GM04504 (cell line): ENCODE results near the gene ERCC6L.

ENCODE experiments used
- DNase-seq: peaks from one replicate; pipeline ENCODE4 v3.0.0-alpha.2; 2012; ENCODE audit warnings: low read depth

ERCC6L gene

GRCh38 chrX:72238721-72239475 is at the start of gene ERCC6L:
ERCC6L (minus strand) TSS chrX:72239027; CDS start chrX:72238911, 116 bp downstream.
- peak; percentile 60 for DNase-seq

DNA sequence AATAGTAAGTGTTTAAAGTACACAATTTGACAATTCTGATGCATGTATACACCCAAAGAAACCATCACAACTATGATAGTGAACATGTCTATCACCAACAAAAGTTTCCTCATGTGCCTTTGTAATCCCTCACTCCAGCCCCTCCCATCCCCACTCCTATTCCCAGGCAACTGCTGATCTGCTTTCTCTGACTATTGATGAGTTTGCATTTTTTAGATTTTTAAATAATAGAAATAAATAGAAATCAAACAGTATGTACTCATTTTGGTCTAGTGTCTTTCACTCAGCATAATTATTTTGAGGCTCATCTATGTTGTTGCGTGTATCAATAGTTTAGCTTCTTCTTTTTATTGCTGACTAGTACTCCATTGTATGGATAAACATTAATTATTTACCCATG is 43.5 kb upstream of the ERCC6L start:
- no peak for DNase-seq

GRCh38 chrX:72280321-72280845 is 41.6 kb upstream of the ERCC6L start:
- DNase-seq: no peak

DNA sequence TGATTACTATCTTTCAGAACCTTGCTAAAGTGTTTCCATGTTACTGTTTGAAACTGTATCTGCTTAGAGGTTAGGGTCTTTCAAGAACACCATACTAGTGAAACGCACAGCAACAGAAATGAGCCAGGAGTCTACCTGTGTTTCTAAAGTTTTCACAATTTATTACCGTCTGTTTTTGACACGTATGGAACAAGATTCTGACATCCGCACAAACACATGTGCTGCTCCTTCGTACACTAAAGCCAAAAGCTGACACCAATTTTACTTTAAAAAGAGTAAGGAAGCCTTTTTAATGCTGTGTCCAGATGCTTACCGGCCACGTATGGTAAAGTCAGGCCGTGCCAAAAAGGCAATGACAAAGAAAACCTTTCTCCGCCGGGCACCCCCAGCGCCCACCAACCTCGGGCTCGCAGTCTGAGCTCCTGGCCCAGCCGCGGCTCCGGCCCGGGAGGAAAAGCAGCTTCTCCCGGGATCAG is 37.7 kb upstream of the ERCC6L start:
- DNase-seq: no peak

- no peak for DNase-seq
Measured at GRCh38 chrX:72274526-72274925, 35.7 kb upstream of the ERCC6L start.

- DNase-seq: no peak
Measured at GRCh38 chrX:72273718-72274117, 34.9 kb upstream of the ERCC6L start.

- no peak for DNase-seq
Measured at GRCh38 chrX:72272868-72273267, 34.0 kb upstream of the ERCC6L start.

- no peak for DNase-seq
Measured at GRCh38 chrX:72271812-72272211, 33.0 kb upstream of the ERCC6L start.

DNA sequence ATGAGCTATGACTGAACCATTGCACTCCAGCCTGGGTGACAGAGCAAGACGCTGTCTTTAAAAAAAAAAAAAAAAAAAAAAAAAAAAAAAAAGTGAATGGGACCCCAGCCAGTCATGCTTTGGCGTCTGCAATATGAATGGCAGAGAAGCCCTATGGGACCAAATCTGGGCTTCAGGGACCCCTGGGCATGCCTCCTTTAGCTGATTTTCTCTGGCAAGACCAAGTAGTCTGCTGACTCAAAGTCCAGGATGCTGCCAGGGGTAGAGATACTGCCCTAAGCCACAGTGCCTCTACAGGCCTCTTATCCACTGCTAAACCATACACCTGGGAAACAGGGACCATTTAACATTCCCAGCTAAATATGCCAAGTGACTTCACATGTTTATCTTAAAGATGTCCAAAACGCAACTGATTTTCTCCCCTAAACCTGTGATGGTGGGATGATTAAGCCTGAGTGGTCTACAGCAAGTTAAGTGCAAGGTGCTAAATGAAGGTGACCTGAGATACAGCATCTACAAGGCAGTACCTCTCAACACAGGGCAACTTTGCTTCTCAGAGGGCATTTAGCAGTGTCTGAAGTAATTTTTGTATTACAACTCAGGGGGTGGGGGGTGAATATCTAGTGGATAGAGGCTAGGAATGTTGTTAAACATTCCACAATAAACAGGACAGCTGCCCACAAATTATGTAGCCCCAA is 32.4 kb upstream of the ERCC6L start:
- no peak for DNase-seq

DNA sequence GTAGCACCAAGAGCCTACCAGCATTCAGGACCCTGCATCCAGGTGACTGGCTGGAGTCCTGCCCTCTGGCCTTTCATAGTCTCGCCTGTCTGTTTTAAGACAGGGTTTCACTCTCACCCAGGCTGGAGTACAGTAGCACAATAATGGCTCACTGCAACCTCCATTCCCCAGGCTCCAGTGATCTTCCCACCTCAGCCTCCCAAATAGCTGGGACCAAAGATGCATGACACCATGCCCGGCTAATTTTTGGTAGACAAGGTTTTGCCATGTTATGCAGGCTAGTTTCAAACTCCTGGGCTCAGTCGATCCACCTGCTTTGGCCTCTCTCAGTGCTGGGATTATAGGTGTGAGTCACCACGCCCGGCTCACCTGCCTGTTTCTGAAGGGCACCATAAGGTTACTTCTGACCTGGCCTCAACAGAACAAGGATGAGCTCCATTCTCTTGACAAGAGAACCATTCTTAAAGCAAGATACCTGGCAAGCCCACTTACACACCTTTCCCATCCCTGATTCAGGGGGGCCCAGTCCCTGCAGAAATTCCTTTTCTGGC is 31.6 kb upstream of the ERCC6L start:
- no peak for DNase-seq

GRCh38 chrX:72269671-72270251 is 30.9 kb upstream of the ERCC6L start:
- DNase-seq: no peak

GRCh38 chrX:72268597-72269365 is 30.0 kb upstream of the ERCC6L start:
- DNase-seq: no peak

DNA sequence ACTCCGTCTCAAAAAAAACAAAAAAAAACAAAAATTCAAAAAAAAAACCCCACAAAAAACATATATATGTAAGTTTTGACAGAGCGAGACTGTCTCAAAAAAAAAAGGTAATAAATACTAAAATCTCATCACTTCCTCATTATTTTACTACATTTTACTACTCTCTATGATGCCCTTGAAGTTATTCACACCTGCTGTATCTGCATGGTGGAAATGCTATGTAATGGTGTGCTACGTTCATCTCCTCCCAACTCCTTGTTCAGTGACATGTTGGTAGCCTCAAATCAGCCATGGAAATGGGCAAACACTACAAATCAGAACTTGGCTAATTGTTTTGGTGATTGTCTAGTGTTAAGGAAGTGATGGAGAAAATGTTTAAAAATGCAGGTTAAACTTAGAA is 26.4 kb upstream of the ERCC6L start:
- no peak for DNase-seq

GRCh38 chrX:72262077-72262476 is 23.2 kb upstream of the ERCC6L start:
- DNase-seq: no peak

DNA sequence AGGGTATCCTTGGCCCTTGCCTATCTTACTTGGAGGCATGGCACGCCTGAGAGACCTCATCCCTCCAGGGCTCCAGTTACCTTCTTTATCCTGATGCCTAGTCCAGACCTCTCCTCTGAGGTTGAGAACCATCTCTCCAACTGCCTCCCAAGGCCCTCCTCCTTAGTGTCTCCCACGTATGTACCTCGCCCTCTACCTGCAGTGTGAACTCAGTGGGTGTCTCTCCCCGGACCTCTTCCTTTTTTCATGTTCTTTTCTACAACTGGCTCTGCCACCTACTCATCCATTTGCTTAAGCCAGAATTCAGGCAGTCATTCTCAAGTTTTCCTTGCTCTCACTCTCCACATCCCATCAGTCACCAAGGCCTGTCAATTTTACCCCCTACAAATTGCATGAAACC is 21.6 kb upstream of the ERCC6L start:
- no peak for DNase-seq

GRCh38 chrX:72258174-72258573 is 19.3 kb upstream of the ERCC6L start:
- DNase-seq: peak; percentile 63

DNA sequence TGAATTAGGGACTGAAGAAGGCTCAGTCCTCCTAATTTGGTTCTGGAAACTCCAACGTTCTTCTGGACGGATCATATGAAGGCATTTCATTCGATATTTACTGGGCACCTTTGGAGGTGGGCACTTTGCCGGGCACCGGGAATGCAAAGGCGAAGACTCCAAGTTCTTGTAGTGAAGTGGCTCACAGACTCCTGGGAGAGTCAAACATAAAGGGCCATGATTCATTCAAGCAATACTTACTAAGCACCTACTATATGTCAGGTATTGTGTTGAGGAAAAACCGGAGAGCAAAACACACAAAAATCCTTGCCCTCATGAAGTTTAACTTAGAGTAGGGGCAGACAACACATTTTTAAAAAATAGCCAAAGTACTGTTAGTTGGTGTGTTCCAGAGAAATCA is 17.0 kb upstream of the ERCC6L start:
- no peak for DNase-seq

- DNase-seq: no peak
Measured at GRCh38 chrX:72255445-72255844, 16.6 kb upstream of the ERCC6L start.

DNA sequence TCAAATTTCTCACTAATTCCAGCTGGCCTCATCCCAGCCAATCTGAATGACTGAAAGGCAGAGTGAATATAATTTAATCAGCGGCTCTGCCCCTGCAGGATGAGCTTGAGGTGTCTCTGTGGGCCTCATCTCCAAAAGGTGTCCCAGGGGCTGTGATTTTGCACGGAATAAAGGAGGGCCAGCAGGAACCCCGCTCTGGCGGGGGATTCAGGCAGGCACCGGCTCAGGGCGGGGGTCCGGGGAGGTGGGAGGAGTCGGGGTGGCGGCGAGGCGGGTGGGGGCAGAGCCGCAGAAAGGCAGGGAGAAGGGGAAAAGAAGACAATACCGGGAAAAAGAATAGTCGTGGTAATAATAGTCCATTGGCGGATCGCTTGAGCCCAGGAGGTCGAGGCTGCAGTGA is 16.0 kb upstream of the ERCC6L start:
- DNase-seq: no peak

DNA sequence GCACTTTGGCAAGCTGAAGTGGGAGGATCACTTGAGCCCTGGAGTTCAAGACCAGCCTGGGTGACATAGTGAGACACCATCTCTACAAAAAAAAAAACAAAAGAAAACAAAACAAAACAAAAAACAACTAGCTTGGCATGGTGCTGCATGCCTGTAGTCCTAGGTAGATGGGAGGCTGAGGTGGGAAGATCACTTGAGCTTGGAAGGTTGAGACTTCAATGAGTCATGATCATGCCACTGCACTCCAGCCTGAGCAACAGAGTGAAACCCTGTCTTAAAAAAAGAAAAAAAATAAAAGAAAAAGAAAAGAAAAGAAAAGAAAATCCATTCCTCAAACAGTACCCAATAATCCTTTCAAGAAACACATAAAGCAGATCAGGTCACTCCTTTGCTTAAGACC is 14.9 kb upstream of the ERCC6L start:
- DNase-seq: no peak

- no peak for DNase-seq
Measured at GRCh38 chrX:72247206-72247942, 8.5 kb upstream of the ERCC6L start.
